Measurements from ENCODE around the gene ECM1.

The ECM1 gene

DNA sequence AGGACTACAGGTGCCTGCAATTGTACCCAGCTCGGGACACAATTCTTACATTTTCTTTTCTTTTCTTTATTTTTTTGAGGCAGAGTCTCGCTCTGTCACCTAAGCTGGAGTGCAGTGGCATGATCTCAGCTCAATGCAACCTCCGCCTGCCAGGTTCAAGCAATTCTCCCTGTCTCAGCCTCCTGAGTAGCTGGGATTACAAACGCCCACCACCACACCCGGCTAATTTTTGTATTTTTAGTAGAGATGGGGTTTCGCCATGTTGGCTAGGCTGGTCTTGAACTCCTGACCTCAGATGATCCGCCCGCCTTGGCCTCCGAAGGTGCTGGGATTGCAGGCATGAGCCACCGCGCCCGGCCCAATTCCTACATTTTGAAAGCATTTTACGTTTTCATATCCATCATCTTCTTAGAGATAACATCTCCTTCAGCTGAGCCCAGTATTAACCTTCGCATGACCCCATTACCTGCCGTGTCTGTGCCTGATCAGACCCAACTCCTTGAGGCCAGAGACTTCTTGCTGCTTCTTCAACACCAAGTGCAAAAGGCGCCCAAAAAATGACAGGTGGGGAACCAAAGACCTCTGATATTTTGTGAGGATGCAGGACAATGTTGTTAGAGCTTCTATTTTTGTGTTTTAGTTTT lies 38.5 kb downstream of the ECM1 start:
- DNase-seq: no peak

DNA sequence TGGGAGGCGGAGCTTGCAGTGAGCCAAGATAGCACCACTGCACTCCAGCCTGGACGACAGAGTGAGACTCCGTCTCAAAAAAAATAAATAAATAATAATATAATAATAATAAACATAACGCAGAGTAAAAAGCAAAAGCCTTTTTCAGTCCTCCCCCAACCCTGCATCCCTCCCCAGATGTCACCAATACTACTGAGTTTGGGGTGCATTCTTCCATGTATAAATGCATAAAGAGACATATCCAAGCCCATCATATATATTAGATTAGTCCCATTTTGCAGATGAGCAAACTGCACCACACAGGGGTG lies 40.4 kb downstream of the ECM1 start:
- no peak for DNase-seq

DNA sequence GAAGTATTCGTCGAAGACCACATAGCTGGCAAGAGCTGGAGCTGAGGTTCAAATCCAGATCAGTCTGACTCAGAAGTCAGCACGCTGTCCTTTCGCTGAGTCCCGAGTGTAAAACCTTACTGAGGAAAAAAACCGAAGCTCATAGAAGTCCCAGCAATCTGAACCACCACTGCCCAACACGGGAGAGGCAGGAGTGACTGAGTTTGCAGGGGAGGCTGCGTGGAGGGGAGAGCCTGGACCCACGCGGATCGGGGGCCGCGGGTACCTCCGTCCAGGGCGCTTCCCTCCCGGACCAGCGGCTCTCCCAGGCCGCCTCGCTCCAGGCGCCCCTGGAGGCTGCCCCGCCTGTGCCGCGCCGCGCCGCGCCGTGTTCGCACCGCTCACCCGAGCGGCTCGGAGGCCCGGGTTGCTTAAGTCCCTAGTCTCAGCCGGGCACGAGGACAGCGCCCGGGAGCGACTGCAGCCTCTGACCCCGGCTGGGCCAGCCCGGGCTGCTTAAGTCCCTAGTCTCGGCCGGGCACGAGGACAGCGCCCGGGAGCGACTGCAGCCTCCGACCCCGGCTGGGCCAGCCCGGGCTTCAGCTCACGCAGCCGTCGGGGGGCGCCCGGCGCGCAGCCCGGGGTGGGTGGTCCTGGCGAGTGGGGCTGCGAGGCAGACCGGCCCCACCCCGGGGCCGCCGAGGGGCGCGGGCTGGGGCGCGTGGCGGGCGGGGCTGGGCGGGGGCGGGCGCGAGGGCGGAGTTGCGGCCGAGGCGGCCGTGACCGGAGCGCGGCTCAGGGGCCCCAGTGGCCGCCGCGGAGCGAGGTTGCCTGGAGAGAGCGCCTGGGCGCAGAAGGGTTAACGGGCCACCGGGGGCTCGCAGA lies 41.0 kb downstream of the ECM1 start, which contains the start of gene ADAMTSL4:
Gene ADAMTSL4 (plus strand): TSS at position 777 of the 864 bp plus-strand sequence. CDS start 2,881 bp downstream, outside the sequence.
- peak; percentile 88 for DNase-seq

DNA sequence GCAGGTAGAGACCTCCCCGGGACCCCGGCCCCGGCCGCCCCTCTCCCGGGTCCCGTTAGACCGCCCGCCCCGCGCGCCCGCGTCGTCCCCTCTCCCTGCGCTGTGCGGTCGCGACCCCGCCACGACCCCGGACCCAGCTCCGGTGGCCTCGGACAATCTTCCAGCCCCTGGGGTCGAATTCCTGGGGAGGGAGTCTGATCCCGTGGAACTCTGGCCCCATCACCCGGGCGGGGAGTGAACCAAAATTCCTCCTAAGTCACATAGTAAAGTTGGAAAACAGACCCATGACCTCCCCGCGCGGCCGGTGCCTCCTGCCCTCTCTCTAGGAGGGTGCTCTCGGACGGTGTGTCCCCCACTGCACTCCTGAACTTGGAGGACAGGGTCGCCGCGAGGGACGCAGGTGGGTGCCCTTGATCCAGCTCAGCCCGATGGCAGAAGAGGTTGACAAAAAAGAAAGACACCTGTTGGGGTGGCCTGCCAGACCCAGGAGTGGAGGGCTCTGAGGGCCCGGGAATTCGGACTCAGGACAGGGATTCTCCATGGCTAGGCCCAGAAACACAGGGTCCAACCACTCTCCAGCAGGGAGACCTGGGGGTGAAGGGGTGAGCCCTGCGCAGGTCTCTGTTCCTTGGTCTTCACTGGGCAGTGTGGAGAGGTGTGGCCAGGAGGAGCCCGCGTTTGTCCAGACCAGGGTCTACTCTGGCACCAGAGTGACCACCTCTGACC lies 41.8 kb downstream of the ECM1 start:
- DNase-seq: no peak

DNA sequence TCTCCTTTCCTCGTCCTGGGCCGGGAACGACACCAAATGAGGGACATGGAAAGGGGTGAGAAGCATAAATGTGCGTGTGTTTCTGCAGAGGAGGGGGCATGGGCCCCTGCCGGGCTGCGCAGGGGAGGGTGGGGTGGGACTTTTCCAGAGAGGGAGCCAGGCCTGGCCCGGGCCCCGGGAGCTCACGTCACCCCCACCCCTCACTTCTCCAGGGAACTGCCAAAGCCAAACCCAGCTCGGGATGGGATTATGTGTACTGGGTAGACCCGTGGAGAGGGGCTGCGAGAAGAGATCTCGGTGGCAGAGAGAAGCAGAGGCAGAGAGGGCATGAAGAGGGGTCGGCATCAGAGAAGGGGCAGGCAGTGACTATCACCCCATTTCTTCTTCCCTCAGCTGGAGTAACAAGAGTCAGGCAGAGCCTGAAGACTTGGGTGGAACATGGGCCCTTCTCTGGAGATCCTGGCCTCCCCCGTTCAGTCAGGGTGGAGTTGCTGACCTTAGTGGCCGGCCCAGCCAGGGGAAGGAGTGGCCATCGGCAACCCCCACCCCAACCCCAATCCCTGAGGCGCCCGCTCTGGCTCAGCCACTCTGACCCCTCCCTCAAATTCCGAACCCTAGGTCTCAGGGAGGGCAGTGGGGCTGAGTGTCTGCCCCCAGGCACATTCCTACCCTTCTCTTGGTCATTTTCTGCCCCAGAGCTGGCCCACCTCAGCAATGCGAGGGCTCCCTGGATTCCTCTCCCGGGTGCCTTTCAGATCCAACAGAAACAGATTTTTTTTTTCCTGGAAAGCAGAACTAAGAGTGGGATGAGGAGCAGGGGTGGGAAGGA lies 42.5 kb downstream of the ECM1 start:
- DNase-seq: no peak

DNA sequence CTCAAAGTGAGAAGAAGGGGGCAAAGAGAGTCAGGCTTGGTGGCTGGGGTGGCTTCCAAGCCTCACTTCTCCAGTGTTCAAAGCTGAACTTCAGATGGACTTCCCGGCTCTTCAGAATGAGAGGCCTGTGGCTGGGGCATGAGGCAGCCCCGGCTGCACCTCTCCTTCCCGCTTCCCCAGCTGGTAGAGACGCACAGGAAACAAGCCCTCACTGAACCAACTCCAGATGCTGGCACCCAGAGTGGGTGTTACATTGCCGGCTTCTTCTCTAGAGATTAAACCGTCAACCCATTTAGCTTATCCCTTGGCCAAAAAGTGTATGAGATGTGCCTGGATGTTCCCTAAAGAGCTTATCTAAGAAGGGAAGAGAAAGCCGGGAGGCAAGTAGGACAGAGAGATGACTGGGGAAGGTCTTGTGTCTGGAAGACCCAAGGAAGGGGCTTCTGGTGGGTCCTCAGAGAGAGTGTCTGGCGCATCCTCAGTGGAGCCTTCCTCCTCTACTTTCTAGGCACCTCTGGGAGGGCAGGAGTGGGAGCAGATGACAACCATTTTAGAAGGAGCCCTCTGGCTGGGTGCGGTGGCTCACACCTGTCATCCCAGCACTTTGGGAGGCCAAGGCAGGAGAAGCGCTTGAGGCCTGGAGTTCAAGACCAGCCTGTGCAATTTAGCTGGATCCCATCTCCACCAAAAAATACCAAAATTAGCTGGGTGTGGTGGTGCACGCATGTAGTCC lies 43.3 kb downstream of the ECM1 start:
- peak; percentile 39 for DNase-seq

DNA sequence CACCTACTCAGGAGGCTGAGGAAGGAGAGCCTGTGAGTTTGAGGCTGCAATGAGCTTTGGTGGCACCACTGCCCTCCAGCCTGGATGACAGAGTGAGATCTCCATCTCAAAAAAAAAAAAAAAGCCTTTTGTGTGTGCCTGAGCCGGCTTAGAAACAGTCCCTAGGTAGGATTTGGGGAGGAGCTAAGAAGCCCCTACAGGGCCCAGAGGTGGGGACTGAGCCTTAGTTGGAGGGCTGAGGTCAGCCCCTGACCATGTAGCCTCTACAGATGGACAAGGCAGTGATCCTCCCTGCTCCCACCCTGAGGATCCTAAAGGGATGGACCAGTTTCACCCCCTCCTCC lies 43.8 kb downstream of the ECM1 start:
- DNase-seq: no peak

DNA sequence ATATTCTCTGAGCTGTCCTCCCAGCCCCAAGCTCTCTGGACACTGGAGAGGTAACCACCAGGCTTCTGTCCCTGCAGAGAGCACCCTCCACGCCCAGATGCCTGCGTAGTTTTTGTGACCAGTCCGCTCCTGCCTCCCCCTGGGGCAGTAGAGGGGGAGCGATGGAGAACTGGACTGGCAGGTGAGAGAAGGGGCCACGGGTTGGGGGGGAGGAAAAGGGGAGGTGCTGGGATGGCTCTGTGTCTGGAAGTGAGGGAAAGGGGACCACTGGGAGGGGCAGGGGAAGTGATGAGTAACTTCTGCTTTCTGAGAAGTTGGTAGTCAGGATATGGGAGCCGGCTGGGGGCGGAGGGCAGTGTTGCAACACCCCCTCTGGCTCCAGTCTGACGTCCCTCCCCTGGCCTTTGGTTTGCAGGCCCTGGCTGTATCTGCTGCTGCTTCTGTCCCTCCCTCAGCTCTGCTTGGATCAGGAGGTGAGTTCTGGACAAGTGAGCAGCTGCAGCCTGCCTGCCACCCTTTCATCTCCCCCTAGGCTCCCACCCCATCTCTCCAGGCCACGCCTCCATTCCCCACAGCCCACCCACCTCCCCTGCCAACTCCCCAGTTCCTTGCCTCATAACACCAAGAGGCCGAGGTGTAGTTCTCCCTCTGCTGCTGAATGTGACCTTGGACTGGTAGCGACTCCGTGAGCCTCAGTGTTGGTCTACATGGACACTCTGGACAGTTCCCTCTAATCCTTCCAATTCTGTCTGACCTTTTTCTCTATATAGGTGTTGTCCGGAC lies 44.4 kb downstream of the ECM1 start:
- DNase-seq: peak; percentile 15

DNA sequence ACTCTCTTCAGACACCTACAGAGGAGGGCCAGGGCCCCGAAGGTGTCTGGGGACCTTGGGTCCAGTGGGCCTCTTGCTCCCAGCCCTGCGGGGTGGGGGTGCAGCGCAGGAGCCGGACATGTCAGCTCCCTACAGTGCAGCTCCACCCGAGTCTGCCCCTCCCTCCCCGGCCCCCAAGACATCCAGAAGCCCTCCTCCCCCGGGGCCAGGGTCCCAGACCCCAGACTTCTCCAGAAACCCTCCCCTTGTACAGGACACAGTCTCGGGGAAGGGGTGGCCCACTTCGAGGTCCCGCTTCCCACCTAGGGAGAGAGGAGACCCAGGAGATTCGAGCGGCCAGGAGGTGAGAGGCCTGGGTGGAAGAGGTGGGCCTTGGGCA lies 45.0 kb downstream of the ECM1 start:
- no peak for DNase-seq

DNA sequence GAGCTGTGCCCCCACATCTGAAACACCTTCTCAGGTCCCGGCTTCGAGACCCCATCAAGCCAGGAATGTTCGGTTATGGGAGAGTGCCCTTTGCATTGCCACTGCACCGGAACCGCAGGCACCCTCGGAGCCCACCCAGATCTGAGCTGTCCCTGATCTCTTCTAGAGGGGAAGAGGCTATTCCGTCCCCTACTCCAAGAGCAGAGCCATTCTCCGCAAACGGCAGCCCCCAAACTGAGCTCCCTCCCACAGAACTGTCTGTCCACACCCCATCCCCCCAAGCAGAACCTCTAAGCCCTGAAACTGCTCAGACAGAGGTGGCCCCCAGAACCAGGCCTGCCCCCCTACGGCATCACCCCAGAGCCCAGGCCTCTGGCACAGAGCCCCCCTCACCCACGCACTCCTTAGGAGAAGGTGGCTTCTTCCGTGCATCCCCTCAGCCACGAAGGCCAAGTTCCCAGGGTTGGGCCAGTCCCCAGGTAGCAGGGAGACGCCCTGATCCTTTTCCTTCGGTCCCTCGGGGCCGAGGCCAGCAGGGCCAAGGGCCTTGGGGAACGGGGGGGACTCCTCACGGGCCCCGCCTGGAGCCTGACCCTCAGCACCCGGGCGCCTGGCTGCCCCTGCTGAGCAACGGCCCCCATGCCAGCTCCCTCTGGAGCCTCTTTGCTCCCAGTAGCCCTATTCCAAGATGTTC lies 45.6 kb downstream of the ECM1 start:
- no peak for DNase-seq

DNA sequence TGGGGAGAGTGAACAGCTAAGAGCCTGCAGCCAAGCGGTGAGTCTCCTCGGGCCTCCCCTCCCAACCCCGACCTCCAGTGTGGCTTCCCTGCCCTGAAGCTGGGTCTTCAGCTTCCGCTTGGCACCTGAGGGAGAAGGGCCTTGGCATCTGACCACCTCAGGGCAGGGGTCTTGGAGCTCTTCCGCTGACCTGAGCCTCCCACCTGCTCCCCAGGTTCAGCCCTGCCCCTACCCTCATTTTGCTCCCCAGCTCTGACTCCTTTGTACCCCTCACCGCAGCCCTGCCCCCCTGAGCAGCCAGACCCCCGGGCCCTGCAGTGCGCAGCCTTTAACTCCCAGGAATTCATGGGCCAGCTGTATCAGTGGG lies 46.2 kb downstream of the ECM1 start:
- DNase-seq: no peak

DNA sequence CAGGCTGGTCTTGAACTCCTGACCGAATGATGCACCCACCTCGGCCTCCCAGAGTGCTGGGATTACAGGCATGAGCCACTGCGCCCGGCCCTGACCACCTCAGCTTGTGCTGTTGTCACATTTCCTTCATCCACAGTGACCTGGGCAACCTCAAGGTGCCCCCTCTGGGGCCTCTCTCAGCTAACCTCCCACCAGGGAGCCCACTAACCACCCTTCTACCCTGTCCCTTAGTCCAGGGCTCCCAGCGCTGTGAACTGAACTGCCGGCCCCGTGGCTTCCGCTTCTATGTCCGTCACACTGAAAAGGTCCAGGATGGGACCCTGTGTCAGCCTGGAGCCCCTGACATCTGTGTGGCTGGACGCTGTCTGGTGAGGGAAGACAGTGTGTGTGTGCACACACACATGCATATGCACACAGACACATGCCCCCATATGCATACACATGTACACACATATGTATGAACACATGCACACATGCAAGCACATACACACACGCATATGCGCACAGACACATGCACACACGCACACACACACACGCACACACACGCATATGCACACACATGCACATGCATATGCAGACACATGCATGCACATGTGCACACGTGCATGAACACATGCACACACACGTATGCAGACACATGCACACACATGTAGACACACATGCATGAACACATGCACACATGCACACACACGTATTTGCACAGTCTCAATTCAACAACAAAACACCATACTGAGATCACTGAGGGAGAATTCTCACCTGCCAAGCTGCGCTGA lies 47.5 kb downstream of the ECM1 start:
- no peak for DNase-seq

DNA sequence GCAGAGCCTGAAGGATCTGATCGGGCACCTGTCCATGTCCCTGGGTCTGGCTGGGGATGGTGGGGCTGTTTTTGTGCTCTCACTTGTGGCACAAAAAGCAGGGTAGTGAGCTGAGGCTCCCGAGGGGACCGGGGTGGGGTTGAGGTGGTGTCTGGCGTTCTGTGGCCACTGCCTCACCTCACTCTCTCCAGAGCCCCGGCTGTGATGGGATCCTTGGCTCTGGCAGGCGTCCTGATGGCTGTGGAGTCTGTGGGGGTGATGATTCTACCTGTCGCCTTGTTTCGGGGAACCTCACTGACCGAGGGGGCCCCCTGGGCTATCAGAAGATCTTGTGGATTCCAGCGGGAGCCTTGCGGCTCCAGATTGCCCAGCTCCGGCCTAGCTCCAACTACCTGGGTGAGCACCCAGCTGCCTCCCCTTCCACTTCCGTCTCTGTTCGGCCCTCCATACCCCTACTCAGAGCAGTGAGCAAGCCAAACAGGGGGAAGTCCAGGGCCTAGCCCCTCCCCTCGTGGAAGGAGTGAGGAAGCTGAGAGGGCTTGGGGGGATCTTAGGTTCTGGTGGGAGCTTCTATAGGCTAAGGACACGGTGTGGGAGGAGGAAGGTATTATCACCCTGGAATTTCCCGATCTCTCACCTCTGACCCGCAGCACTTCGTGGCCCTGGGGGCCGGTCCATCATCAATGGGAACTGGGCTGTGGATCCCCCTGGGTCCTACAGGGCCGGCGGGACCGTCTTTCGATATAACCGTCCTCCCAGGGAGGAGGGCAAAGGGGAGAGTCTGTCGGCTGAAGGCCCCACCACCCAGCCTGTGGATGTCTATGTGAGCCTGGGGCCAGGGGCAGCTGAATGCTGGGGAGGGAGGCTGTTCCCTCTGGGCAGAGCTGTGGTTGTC lies 48.3 kb downstream of the ECM1 start:
- DNase-seq: no peak

DNA sequence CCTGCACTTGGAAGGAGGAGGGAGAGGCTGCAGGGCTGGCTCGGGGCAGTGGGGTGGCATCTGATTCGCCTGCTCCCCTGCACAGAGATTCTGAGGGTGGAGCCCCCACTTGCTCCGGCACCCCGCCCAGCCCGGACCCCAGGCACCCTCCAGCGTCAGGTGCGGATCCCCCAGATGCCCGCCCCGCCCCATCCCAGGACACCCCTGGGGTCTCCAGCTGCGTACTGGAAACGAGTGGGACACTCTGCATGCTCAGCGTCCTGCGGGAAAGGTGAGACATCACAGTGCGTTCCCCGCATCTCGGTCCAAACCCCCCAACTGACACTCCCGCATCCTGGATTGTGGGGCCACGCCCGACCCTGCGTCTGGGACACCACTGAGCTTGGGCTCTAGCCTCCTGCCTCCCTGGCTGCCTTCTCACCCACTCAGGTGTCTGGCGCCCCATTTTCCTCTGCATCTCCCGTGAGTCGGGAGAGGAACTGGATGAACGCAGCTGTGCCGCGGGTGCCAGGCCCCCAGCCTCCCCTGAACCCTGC lies 49.2 kb downstream of the ECM1 start:
- no peak for DNase-seq

DNA sequence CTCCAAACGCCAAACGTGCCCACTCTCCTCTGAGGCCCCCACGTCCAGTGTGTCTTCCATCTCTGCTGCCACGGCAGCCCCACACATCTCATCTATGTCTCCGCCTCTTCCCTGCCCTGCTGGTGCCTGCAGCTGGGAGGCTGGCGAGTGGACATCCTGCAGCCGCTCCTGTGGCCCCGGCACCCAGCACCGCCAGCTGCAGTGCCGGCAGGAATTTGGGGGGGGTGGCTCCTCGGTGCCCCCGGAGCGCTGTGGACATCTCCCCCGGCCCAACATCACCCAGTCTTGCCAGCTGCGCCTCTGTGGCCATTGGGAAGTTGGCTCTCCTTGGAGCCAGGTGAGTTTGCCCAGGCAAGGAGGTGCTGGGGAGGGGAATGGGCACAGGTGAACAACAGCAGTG lies 49.9 kb downstream of the ECM1 start:
- no peak for DNase-seq

DNA sequence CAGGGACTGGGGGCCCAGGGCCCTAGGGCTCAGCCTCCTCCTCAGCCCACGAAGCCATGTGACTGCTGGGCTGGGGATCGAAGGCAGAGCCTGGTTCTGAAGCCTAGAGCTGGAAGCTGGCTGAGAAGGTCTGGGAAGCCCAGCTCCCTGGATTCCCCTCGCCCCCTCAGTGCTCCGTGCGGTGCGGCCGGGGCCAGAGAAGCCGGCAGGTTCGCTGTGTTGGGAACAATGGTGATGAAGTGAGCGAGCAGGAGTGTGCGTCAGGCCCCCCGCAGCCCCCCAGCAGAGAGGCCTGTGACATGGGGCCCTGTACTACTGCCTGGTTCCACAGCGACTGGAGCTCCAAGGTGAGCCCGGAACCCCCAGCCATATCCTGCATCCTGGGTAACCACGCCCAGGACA lies 50.4 kb downstream of the ECM1 start:
- no peak for DNase-seq

DNA sequence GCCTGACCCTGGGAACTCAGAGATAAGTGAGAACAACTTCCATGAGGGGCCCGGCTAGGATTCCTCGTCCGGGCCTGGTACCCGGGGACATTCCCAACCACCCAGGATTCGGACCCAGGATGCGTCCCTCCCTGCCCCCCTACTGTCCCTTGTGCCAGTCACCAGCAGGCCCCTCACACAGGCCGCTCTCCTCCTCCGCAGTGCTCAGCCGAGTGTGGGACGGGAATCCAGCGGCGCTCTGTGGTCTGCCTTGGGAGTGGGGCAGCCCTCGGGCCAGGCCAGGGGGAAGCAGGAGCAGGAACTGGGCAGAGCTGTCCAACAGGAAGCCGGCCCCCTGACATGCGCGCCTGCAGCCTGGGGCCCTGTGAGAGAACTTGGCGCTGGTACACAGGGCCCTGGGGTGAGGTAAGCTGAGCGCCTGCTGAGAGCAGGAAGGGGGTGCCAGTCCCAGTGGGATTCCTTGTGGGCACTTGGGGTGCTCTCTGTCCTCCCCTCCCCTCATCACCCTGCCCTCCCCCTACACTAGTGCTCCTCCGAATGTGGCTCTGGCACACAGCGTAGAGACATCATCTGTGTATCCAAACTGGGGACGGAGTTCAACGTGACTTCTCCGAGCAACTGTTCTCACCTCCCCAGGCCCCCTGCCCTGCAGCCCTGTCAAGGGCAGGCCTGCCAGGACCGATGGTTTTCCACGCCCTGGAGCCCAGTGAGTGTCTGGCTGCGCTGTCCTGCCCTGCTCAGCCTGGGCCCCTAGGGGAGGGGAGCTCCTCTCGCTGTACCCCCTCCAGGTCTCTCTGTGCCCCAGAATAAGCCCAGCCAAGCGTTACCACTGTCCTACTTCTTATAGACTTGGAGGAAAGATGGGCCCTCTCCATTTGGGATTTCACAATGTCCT lies 51.1 kb downstream of the ECM1 start:
- DNase-seq: no peak

DNA sequence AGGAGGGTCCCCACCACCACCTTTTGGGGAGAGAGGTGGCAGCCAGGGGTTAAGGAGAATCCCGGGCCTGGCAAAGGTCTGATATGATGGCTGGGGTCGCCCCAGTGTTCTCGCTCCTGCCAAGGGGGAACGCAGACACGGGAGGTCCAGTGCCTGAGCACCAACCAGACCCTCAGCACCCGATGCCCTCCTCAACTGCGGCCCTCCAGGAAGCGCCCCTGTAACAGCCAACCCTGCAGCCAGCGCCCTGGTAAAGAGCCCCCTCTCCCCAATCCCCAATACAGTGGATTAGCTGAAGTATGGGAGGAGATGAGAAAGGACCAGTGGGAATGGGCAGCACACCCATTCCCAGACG lies 51.7 kb downstream of the ECM1 start:
- no peak for DNase-seq

Data from DMS53 (cell line).